Kidney (tissue), 14 donors: ENCODE data around the gene OR5H1. TPM values are rescaled to one million over a fixed set of nuclear protein-coding genes. Genes with fewer than 3 reads are reported as not detected.
A peak's percentile ranks its signal among the peaks of the same experiment; 100 is the strongest.

Experiments
- DNase-seq, 5 donors: peaks; one replicate each; pipeline ENCODE4 v3.0.0-alpha.2; 2013 to 2020
- FAIRE-seq: peaks from 2 replicates; lab custom pipeline; 2012; peaks lifted over from hg19 to GRCh38; lab: Jason Lieb, UNC
- H3K27ac ChIP-seq, 2 donors: one replicate each; pipeline ENCODE4 v1.7.0; 2013; ENCODE audit warnings: low read depth in 2 of 2, low read length in 2 of 2, inconsistent platforms in 1 of 2
- H3K27me3 ChIP-seq: one replicate; pipeline ENCODE4 v1.7.1; 2013; ENCODE audit warnings: low read length, inconsistent platforms; ENCODE audit not compliant: control insufficient read depth, insufficient read depth
- H3K36me3 ChIP-seq, 3 donors: one replicate each; pipeline versions ENCODE4 v1.7.0 to v1.7.1; 2013; ENCODE audit warnings: low read length in 3 of 3, control low read depth in 1 of 3, inconsistent platforms in 1 of 3; ENCODE audit not compliant: insufficient read depth in 3 of 3, control insufficient read depth in 2 of 3
- H3K4me1 ChIP-seq, 3 donors: one replicate each; pipeline versions ENCODE4 v1.7.0 to v1.7.1; 2013; ENCODE audit warnings: low read length in 3 of 3, inconsistent platforms in 1 of 3, low read depth in 1 of 3; ENCODE audit not compliant: control insufficient read depth in 2 of 3, insufficient read depth in 2 of 3
- H3K4me3 ChIP-seq, 3 donors: one replicate each; pipeline versions ENCODE4 v1.7.0 to v1.8.1; 2013; ENCODE audit warnings: low read length in 3 of 3, control low read depth in 1 of 3, inconsistent platforms in 1 of 3
- H3K9ac ChIP-seq, 3 donors: one replicate each; pipeline versions ENCODE4 v1.7.0 to v1.7.1; 2013; ENCODE audit warnings: low read length in 3 of 3, control low read depth in 1 of 3, inconsistent platforms in 1 of 3
- H3K9me3 ChIP-seq, 3 donors: one replicate each; pipeline versions ENCODE4 v1.7.0 to v1.7.1; 2013; ENCODE audit warnings: low read length in 3 of 3, control low read depth in 1 of 3, inconsistent platforms in 1 of 3; ENCODE audit not compliant: control insufficient read depth in 2 of 3, insufficient read depth in 1 of 3
- intact Hi-C: fragments of 100-400 bp; cut with DNase I; formaldehyde crosslinking; loops from one replicate; pipeline ENCODE4 v1.11.1; 2022
- polyA plus RNA-seq: library from polyadenylated mRNA; stranded (reverse); fragments of 350-450 nt; fragmentation: Illumina TruSeq; extraction: RNeasy Lipid Tissue Mini Kit (QIAGEN cat#74804); gene quantifications from one replicate; pipeline ENCODE4 v1.2.3, GENCODE V29; 2014; ENCODE audit warnings: low read depth, low replicate concordance; ENCODE audit not compliant: insufficient read depth
- total RNA-seq: library from RNA; stranded (reverse); fragmentation: NEBNext Ultra II Directional; extraction: Animal tissue kit (Norgen Biotek cat#: 25700); gene quantifications from one replicate; pipeline ENCODE4 v1.2.1, GENCODE V29; 2021
- TF ChIP-seq, protein P1 (sequence below): IDR thresholded peaks from 3 replicates; pipeline ENCODE4 v1.5.1; 2012; ENCODE audit warnings: mild to moderate bottlenecking, moderate library complexity, borderline replicate concordance; ENCODE audit not compliant: insufficient read depth; ENCODE audit errors: extremely low read depth
- donor health status: control.
- donor health status: control.
- donor health status: control.
- donor health status: control.
- donor health status: control.
- donor health status: DM: yes; HTN: yes; CAD: no.
- donor health status: Normal renal cell carcinoma (clear cell type).

OR5H1 gene
- total and polyA plus RNA-seq, 2 donors from 2014 or later: not detected

DNA sequence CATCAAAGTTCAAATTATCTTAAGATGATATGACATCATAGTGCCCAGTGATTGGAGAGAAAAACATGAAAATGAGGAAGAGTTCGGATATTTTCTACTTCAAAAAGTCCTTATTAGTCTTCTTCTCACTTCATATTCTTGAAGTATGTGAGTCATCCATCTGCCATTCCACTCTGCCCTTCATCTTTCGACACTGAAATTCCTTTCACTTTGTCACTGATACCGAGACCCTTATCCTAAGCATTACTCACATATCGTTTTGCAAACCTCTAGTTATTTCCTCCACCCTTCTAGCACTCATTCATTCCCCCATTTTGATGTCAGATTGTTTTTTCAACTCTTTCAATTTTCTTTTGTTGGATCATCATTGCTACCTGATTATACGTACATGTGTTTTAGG is 20.7 kb downstream of the OR5H1 start:
- no peak overlapping the region for H3K27ac ChIP-seq
- DNase-seq: no peak
- intact Hi-C loops: no loop called here
- no peak overlapping the region for H3K4me3 ChIP-seq
- no peak for FAIRE-seq
- no peaks in the 10 kb centered on the region for H3K9me3 ChIP-seq
- no peaks in the 10 kb centered on the region for H3K36me3 ChIP-seq
- TF ChIP-seq, protein P1, sequence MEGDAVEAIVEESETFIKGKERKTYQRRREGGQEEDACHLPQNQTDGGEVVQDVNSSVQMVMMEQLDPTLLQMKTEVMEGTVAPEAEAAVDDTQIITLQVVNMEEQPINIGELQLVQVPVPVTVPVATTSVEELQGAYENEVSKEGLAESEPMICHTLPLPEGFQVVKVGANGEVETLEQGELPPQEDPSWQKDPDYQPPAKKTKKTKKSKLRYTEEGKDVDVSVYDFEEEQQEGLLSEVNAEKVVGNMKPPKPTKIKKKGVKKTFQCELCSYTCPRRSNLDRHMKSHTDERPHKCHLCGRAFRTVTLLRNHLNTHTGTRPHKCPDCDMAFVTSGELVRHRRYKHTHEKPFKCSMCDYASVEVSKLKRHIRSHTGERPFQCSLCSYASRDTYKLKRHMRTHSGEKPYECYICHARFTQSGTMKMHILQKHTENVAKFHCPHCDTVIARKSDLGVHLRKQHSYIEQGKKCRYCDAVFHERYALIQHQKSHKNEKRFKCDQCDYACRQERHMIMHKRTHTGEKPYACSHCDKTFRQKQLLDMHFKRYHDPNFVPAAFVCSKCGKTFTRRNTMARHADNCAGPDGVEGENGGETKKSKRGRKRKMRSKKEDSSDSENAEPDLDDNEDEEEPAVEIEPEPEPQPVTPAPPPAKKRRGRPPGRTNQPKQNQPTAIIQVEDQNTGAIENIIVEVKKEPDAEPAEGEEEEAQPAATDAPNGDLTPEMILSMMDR: no peak
- no peak overlapping the region for H3K9ac ChIP-seq
- H3K4me1 ChIP-seq: no peaks in the 10 kb centered on the region
- H3K27me3 ChIP-seq: no peaks in the 10 kb centered on the region

DNA sequence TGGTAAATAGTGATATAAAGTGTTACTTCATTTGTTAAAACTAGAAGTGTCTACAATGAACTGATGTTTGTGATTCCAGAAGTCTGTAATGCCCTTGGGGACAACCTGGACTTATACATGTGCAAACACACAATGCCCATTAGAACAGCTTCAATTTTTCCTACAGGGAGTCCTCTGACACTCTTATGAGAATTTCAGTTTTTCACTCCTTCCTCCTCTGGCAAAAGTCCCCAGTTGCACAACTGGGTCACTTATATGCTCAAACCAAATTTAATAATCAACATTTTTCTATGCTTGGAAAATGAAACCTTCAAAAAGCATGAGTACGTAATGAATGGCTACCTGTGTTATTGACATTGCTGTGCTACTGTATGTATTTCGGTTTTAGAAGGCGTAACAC is 35.9 kb downstream of the OR5H1 start, which contains the start of gene OR5H15:
TSS of gene OR5H15 (plus strand) at position 301 of the 400 bp plus-strand sequence. CDS start 2,004 bp downstream, outside the sequence.
- Histone ChIP-seq H3K27me3 (no peaks in the 10 kb centered on the region), H3K9ac (no peak within 1 kb of the TSS), H3K36me3 (no peaks in the 10 kb centered on the region), H3K4me1 (peaks cover 0 to 3% (median 0%) of the 10 kb centered on the region in 3 donors), H3K9me3 (peaks cover 0 to 2% (median 0%) of the 10 kb centered on the region in 3 donors), H3K4me3 (no peak within 1 kb of the TSS), H3K27ac (no peak within 1 kb of the TSS)
- intact Hi-C loops: no loop called here
- TF ChIP-seq, protein P1: no peak
- FAIRE-seq (no peak), DNase-seq (no peak)

DNA sequence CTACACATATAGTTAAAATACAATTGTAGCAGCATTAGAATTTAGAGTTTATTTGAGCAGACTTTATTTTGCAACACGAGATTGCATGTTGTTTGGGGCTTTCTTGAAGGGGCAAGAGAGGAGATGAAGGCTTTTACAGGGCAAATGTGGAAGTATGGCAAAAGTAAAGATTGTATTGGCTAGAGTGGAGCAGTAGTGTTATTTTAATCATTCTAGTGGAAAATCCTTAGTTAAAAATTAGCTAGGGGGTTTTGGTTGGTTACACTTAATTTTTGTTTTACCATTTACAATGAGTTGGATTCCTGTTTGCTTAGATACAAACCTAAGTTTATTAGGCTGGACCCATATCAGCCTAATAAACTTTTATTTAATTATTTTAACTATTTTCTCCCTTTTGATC is 40.5 kb downstream of the OR5H1 start:
- TF ChIP-seq, protein P1: no peak
- H3K27ac ChIP-seq: no peak overlapping the region
- H3K36me3 ChIP-seq: no peaks in the 10 kb centered on the region
- no peak overlapping the region for H3K4me3 ChIP-seq
- peaks cover 0 to 3% (median 0%) of the 10 kb centered on the region in 3 donors for H3K4me1 ChIP-seq
- intact Hi-C loops: no loop called here
- no peaks in the 10 kb centered on the region for H3K9me3 ChIP-seq
- DNase-seq: peak in 2 of 5 donors; percentile 7 to 17
- no peaks in the 10 kb centered on the region for H3K27me3 ChIP-seq
- no peak for FAIRE-seq
- H3K9ac ChIP-seq: no peak overlapping the region

DNA sequence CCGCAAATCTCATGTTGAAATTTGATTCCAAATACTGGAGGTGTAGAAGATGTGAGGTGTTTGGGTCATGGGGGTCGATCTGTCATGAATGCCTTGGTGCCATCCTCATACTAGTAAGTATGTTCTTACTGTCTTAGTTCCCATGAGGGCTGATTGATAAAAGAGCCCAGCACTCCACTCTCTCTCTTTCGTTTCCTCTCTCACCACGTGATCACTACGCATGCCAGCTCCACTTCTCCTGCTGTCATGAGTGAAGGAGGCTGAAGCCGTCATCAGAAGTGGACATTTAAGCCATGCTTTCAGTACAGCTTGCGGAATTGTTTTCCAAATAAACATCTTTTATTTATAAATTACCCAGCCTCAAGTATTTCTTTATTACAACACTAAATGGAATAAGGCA is 42.1 kb downstream of the OR5H1 start:
- Histone ChIP-seq H3K9me3 (no peaks in the 10 kb centered on the region), H3K4me3 (no peak overlapping the region), H3K36me3 (no peaks in the 10 kb centered on the region), H3K27me3 (no peaks in the 10 kb centered on the region), H3K27ac (no peak overlapping the region), H3K9ac (no peak overlapping the region), H3K4me1 (peaks cover 0 to 3% (median 0%) of the 10 kb centered on the region in 3 donors)
- intact Hi-C loops: no loop called here
- DNase-seq (no peak), FAIRE-seq (no peak)
- TF ChIP-seq, protein P1: no peak
